ENCODE data around the gene PLA2G4D. TPM values are rescaled to one million over a fixed set of nuclear protein-coding genes. Genes with fewer than 3 reads are reported as not detected.

PLA2G4D gene
- total RNA-seq, 1 donor, result not detected

GRCh38 chr15:42082141-42082540, 12.2 kb downstream of the PLA2G4D start:
- Histone ChIP-seq H3K27me3 (ENCODE audit: insufficient read depth, low read length) (peaks cover 63% of the 10 kb centered on the region), H3K27ac (ENCODE audit: low read depth, low read length) (no peak overlapping the region), H3K79me2 (ENCODE audit: insufficient read depth, low read length) (no peaks in the 10 kb centered on the region), H3K36me3 (ENCODE audit: insufficient read depth, low read length) (no peaks in the 10 kb centered on the region), H3K9me3 (ENCODE audit: low read depth, low read length) (no peaks in the 10 kb centered on the region), H4K20me1 (ENCODE audit: insufficient read depth, low read length) (no peaks in the 10 kb centered on the region), H2AFZ (ENCODE audit: low read length) (no peak overlapping the region), H3K4me2 (ENCODE audit: insufficient read depth, low read length) (no peak overlapping the region), H3K4me1 (ENCODE audit: insufficient read depth, low read length) (no peaks in the 10 kb centered on the region), H3K4me3 (ENCODE audit: insufficient read depth, low read length) (no peak overlapping the region)
- TF ChIP-seq CTCF (IDR thresholded peaks at IDR 0.05; ENCODE audit: extremely low read depth, low read depth, low read length), result no peak
- no peak for DNase-seq (ENCODE audit: insufficient read length, low spot score, missing footprints)

- no peak for DNase-seq (ENCODE audit: insufficient read length, low spot score, missing footprints)
- no peak for TF ChIP-seq CTCF (IDR thresholded peaks at IDR 0.05; ENCODE audit: extremely low read depth, low read depth, low read length)
- H3K27me3 ChIP-seq (ENCODE audit: insufficient read depth, low read length), result peaks cover 63% of the 10 kb centered on the region
- no peak overlapping the region for H2AFZ ChIP-seq (ENCODE audit: low read length)
- H3K36me3 ChIP-seq (ENCODE audit: insufficient read depth, low read length), result no peaks in the 10 kb centered on the region
- H3K4me3 ChIP-seq (ENCODE audit: insufficient read depth, low read length), result no peak overlapping the region
- no peaks in the 10 kb centered on the region for H3K79me2 ChIP-seq (ENCODE audit: insufficient read depth, low read length)
- H3K27ac ChIP-seq (ENCODE audit: low read depth, low read length), result no peak overlapping the region
- H3K4me1 ChIP-seq (ENCODE audit: insufficient read depth, low read length), result no peaks in the 10 kb centered on the region
- H4K20me1 ChIP-seq (ENCODE audit: insufficient read depth, low read length), result no peaks in the 10 kb centered on the region
- H3K9me3 ChIP-seq (ENCODE audit: low read depth, low read length), result no peaks in the 10 kb centered on the region
- H3K4me2 ChIP-seq (ENCODE audit: insufficient read depth, low read length), result no peak overlapping the region
Measured at GRCh38 chr15:42080919-42081830, 13.2 kb downstream of the PLA2G4D start.

- DNase-seq (ENCODE audit: insufficient read length, low spot score, missing footprints), result no peak
Measured at GRCh38 chr15:42080186-42080918, 14.0 kb downstream of the PLA2G4D start.

More at GRCh38 chr15:42080186-42080918, 14.0 kb downstream of the PLA2G4D start:
- Histone ChIP-seq H3K79me2 (ENCODE audit: insufficient read depth, low read length) (no peaks in the 10 kb centered on the region), H3K36me3 (ENCODE audit: insufficient read depth, low read length) (no peaks in the 10 kb centered on the region), H3K4me3 (ENCODE audit: insufficient read depth, low read length) (no peak overlapping the region), H4K20me1 (ENCODE audit: insufficient read depth, low read length) (no peaks in the 10 kb centered on the region), H3K4me1 (ENCODE audit: insufficient read depth, low read length) (no peaks in the 10 kb centered on the region), H3K27ac (ENCODE audit: low read depth, low read length) (no peak overlapping the region), H2AFZ (ENCODE audit: low read length) (no peak overlapping the region), H3K27me3 (ENCODE audit: insufficient read depth, low read length) (peaks cover 60% of the 10 kb centered on the region), H3K4me2 (ENCODE audit: insufficient read depth, low read length) (no peak overlapping the region), H3K9me3 (ENCODE audit: low read depth, low read length) (no peaks in the 10 kb centered on the region)
- TF ChIP-seq CTCF (IDR thresholded peaks at IDR 0.05; ENCODE audit: extremely low read depth, low read depth, low read length), result no peak
